Panc1 (cell line): Measurements from ENCODE around the gene TIE1.

Experiments used
- CTCF ChIP-seq: fragments of 450-650 bp; IDR thresholded peaks from 2 replicates; pipeline ENCODE4 v1.5.1; 2017; ENCODE audit warnings: mild to moderate bottlenecking
- POLR2AphosphoS5 ChIP-seq: IDR thresholded peaks from 2 replicates; pipeline ENCODE4 v1.6.1; 2012; ENCODE audit warnings: mild to moderate bottlenecking, low read depth, low read length, moderate library complexity
- REST ChIP-seq, 2 experiments: IDR thresholded peaks; 2 replicates each; pipeline ENCODE4 v1.6.1; 2011 to 2012; ENCODE audit warnings: low read depth in 2 of 2, control low read depth in 1 of 2, low read length in 1 of 2, mild to moderate bottlenecking in 1 of 2, moderate library complexity in 1 of 2; ENCODE audit not compliant: insufficient read depth in 1 of 2
- SIN3A ChIP-seq: IDR thresholded peaks from 2 replicates; pipeline ENCODE4 v1.6.1; 2012; ENCODE audit warnings: low read depth, mild to moderate bottlenecking, low read length, moderate library complexity, borderline replicate concordance; ENCODE audit not compliant: insufficient read depth
- TCF7L2 ChIP-seq: IDR thresholded peaks from 2 replicates; pipeline ENCODE4 v1.6.1; 2011; ENCODE audit warnings: mild to moderate bottlenecking, low read depth, low read length, inconsistent platforms

GRCh38 chr1:43269627-43270375 is 31.0 kb upstream of the TIE1 start, which contains the start of gene TMEM125:
- TF ChIP-seq CTCF (no peak), TCF7L2 (no peak), POLR2AphosphoS5 (no peak), REST (IDR thresholded peaks at IDR 0.05; ENCODE audit: insufficient read depth in 1 of 2, low read depth in 2 of 2, low read length in 1 of 2) (no peak), SIN3A (no peak)
